RWPE2 (cell line): ENCODE results near the gene GGTLC2.

Experiments used
- ATAC-seq: fragments of 200-7000 bp; cut with Tn5 transposase; 3 replicates; pipeline ENCODE4 v1.9.1; 2021; ENCODE audit warnings: low read depth
- DNase-seq: peaks from one replicate; pipeline ENCODE4 v3.0.0-alpha.2; 2020; ENCODE audit warnings: low spot score
- H3K27ac ChIP-seq: fragments of 450-650 bp; 2 replicates; pipeline ENCODE4 v1.5.1; 2017; ENCODE audit warnings: mild to moderate bottlenecking; ENCODE audit not compliant: poor library complexity, severe bottlenecking
- H3K27me3 ChIP-seq: fragments of 250-450 bp; sonication (Bioruptor Pico); 2 replicates; pipeline ENCODE4 v1.5.1; 2021; ENCODE audit warnings: mild to moderate bottlenecking, moderate library complexity; ENCODE audit not compliant: insufficient read depth, poor library complexity, severe bottlenecking
- H3K36me3 ChIP-seq: fragments of 250-450 bp; sonication (Bioruptor Pico); 2 replicates; pipeline ENCODE4 v1.5.1; 2020; ENCODE audit warnings: low read depth, mild to moderate bottlenecking, moderate library complexity
- H3K4me1 ChIP-seq: fragments of 250-450 bp; sonication (Bioruptor Pico); 2 replicates; pipeline ENCODE4 v1.5.1; 2021; ENCODE audit warnings: mild to moderate bottlenecking, moderate library complexity; ENCODE audit not compliant: insufficient read depth, poor library complexity, severe bottlenecking
- H3K4me3 ChIP-seq: fragments of 250-450 bp; sonication (Bioruptor Pico); 2 replicates; pipeline ENCODE4 v1.5.1; 2021; ENCODE audit warnings: mild to moderate bottlenecking, moderate library complexity; ENCODE audit not compliant: severe bottlenecking
- H3K9me3 ChIP-seq: fragments of 250-450 bp; sonication (Bioruptor Pico); 2 replicates; pipeline ENCODE4 v1.5.1; 2021; ENCODE audit warnings: mild to moderate bottlenecking, moderate library complexity; ENCODE audit not compliant: severe bottlenecking
- TF ChIP-seq, protein P1 (sequence below): fragments of 450-650 bp; IDR thresholded peaks from one replicate; pipeline ENCODE4 v1.5.1; 2017; ENCODE audit warnings: mild to moderate bottlenecking, moderate library complexity; ENCODE audit not compliant: poor library complexity, severe bottlenecking

GGTLC2 gene

DNA sequence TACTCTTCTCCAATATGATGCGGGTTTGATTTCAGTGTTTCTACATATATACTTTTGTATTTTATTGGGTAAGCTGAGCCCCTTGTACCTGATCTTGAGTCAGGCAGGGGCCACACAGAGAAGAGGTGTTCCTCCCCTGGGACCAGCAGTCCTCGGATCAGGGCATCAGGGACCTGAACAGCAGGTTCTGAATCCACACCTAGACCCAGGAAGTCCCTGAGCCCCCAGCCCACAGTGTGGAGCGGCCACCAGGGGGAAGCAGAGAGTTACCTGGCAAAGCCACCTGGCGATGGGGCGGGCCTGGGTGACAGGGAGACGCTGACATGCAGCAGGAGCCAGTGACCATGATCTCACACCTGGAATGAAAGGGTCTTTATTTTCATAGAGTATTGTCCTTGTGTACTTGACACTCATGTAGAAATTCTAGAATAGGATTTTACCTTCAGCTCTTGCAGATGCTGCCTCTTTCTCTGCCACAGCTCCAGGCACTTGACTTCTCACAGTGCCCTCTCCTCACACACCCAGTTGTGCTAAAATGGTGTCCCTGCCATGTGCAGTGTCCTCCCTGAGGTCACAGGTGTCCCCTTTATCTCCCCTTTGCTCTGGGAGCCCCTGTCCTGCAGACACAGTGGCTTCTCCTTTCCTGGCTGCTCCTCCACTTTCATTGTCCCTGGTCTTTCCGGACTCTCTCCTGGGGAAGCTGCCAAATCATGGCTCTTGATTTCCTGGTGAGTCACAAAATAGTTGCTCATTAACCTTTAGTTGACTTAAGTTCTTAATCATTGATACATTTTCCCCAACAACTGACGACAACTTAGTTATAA lies 48.5 kb downstream of the GGTLC2 start:
- TF ChIP-seq, protein P1, sequence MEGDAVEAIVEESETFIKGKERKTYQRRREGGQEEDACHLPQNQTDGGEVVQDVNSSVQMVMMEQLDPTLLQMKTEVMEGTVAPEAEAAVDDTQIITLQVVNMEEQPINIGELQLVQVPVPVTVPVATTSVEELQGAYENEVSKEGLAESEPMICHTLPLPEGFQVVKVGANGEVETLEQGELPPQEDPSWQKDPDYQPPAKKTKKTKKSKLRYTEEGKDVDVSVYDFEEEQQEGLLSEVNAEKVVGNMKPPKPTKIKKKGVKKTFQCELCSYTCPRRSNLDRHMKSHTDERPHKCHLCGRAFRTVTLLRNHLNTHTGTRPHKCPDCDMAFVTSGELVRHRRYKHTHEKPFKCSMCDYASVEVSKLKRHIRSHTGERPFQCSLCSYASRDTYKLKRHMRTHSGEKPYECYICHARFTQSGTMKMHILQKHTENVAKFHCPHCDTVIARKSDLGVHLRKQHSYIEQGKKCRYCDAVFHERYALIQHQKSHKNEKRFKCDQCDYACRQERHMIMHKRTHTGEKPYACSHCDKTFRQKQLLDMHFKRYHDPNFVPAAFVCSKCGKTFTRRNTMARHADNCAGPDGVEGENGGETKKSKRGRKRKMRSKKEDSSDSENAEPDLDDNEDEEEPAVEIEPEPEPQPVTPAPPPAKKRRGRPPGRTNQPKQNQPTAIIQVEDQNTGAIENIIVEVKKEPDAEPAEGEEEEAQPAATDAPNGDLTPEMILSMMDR: peak; percentile 70
- peak; percentile 71 for ATAC-seq
- DNase-seq: no peak
- H3K4me3 ChIP-seq: no peak overlapping the region
- H3K4me1 ChIP-seq: no peaks in the 10 kb centered on the region
- H3K27ac ChIP-seq: no peak overlapping the region
- H3K36me3 ChIP-seq: no peaks in the 10 kb centered on the region
- H3K27me3 ChIP-seq: no peaks in the 10 kb centered on the region
- peaks cover 4% of the 10 kb centered on the region for H3K9me3 ChIP-seq

- DNase-seq (no peak), ATAC-seq (no peak)
- TF ChIP-seq, protein P1: no peak
- Histone ChIP-seq H3K4me3 (no peak overlapping the region), H3K36me3 (no peaks in the 10 kb centered on the region), H3K27ac (no peak overlapping the region), H3K9me3 (peaks cover 4% of the 10 kb centered on the region), H3K4me1 (no peaks in the 10 kb centered on the region), H3K27me3 (no peaks in the 10 kb centered on the region)
These were observed 49.1 kb downstream of the GGTLC2 start for GRCh38 chr22:22693531-22693884.

DNA sequence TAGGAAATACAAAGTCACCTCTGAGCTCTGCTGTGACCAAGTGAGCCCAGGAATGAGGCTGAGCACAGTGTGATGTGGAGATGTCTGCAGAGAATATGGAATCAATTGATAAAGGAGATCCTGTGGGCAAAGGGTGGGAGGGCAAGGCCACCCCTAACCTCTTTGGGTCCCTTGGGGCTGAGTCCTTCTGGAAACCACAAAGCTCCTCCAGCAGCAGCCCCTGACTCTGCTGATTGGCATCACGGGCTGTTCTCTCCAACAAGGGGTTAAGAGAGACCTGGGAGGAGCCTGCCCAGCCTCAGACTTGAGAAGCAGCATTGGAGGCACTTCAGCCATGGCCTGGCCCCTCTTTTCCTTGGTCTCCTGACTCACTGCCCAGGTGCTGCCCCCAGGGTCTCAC lies 49.7 kb downstream of the GGTLC2 start:
- no peak for DNase-seq

DNA sequence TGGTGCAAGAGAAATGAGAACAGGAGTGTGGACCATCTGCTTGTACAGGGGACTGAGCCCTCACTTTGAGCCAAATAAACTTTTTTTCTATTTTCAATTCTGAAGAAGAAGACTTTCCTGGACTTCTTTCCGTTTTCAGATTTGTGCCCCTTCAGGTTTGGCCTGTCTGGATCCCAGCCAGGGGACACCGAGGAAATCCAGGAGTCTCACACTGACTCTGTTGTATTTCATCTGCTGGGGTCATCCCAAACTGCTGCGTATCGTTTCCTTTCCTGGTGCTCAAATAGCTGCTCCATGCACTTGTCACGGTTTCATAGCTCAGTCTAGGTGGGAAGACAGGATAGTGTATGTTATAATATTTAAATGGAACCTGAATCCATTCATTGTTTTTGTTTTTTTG lies 51.7 kb downstream of the GGTLC2 start:
- no peaks in the 10 kb centered on the region for H3K27me3 ChIP-seq
- DNase-seq (no peak), ATAC-seq (no peak)
- no peak overlapping the region for H3K27ac ChIP-seq
- TF ChIP-seq, protein P1: no peak
- no peak overlapping the region for H3K4me3 ChIP-seq
- peaks cover 2% of the 10 kb centered on the region for H3K9me3 ChIP-seq
- H3K36me3 ChIP-seq: no peaks in the 10 kb centered on the region
- no peaks in the 10 kb centered on the region for H3K4me1 ChIP-seq

More for the DNA sequence above, 49.7 kb downstream of the GGTLC2 start:
- Histone ChIP-seq H3K4me3 (no peak overlapping the region), H3K36me3 (no peaks in the 10 kb centered on the region), H3K27me3 (no peaks in the 10 kb centered on the region), H3K27ac (no peak overlapping the region), H3K9me3 (peaks cover 4% of the 10 kb centered on the region), H3K4me1 (no peaks in the 10 kb centered on the region)
- TF ChIP-seq, protein P1: no peak
- no peak for ATAC-seq
